ENCODE results near the gene TNIK.

GRCh38 chr3:171187706-171188290 lies 272.4 kb downstream of the TNIK start:
- TF ChIP-seq CTCF (IDR thresholded peaks at IDR 0.05) (peak; percentile 15 to 52 (median 32)), POLR2A (IDR thresholded peaks at IDR 0.05) (no peak)

All from uterus (tissue), 2 donors.